ENCODE measurements around the gene ZEB2.

GRCh38 chr2:144550084-144550483, 30.2 kb upstream of the ZEB2 start:
- TF ChIP-seq CTCF (IDR thresholded peaks at IDR 0.05) (no peak), POLR2A (IDR thresholded peaks at IDR 0.05) (no peak)
